Measurements from ENCODE around the gene NUDT21.
A peak's percentile ranks its signal among the peaks of the same experiment; 100 is the strongest.
"Not testable (repeated sequence)": the region's sequence is repeated elsewhere in the genome, so short reads cannot be mapped to it uniquely, and the experiment has no call there.

The NUDT21 gene

DNA sequence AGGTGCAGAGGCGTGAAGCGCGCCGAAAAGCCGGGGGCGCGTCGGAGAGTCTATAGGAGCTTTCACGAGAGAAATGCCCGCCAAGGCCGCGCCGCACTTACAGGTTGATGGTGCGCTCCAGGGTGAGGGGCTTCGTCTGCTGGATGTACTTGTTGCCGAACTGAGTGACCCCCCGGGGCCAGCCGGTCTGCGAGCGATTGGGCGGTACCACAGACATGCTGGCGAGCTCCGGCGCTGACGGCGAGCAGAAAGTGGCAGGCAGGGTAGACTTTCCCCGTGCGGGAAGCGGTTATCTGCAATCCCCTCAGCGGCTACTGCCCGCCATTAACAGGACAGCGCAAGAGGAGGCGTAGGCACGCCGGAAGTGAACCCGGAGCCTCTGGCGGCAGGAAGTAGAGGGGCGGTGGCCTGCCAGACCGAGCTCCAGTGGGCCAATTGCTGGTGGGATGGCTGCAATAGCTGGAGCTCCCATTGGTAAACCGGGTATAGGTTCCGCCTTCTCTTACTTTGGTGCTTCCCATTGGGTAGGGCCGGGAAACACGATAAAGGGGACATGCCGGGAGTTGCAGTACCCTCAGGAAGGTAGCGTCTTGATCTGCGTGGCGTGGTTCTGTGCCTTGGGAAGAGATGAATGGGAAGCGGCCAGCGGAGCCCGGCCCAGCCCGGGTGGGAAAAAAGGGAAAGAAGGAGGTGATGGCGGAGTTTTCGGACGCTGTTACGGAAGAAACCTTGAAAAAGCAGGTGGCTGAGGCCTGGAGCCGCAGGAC lies at the start of gene NUDT21, which contains the start of gene OGFOD1:
Gene NUDT21, minus strand, starts transcription at position 347 of the 767 bp plus-strand sequence. Its CDS starts 130 bp downstream, at position 217.
Gene OGFOD1, plus strand, starts transcription at position 569 of the 767 bp plus-strand sequence. Its CDS starts 59 bp downstream, at position 628.
- peak; percentile 78 to 84 for DNase-seq (ENCODE audit: low read depth in 2 of 2)

DNA sequence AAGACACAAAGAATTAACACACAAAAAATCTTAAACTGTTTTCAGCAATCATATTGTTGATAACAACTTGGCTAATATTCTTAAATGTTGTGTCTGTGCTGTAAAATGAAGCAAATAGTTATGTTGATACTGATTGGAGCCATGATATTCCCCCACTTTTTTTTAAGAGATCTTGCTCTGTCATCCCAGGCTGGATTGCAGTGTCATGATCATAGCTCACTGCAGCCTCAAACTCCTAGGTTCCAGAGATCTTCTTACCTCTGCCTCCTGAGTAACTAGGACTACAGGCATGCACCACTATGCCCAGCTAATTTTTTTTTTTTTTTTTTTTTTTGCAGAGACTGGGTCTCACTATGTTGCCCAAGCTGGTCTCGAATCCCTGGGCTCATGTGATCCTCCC lies 42.7 kb upstream of the NUDT21 start:
- no peak for DNase-seq (ENCODE audit: low read depth in 2 of 2)

DNA sequence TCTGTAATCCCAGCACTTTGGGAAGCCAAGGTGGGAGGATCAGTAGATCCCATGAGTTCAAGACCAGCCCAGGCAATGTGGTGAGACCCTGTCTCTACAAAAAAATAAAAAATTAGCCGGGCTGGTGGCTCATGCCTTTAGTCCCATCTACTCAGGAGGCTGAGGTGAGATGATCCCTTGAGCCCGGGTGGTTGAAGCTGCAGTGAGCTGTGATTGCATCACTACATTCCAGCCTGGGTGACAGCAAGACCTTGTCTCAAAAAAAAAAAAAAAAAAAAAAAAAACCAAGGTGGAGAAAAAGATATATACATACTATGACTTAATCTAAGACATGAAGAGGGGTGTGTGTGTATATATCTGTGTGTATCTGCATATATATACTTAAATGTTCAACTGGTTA lies 42.0 kb upstream of the NUDT21 start:
- no peak for DNase-seq (ENCODE audit: low read depth in 2 of 2)

DNA sequence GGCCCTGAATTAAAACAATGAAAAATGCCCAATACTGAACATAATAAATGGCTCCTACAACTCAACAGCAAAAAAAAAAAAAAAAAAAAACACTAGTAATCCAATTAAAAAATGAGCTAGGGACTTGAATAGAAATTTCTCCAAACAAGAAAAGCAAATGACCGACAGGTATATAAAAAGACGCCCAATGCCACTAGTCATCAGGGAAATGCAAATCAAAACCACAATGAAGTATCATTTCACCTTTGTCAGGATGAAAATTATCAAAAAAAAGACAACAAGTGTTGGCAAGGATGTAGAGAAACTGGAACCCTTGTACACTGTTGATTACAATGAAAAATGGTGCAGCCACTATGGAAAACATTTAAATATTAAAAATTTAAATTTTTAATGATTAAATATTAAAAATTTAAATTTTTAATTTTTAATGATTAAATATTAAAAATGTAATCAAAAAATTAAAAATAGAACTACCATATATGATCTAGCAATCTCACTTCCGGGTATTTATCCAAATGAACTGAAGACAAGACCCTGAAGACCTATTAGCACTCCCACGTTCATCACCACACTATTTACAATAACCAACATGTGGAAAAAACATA lies 40.6 kb upstream of the NUDT21 start:
- no peak for DNase-seq (ENCODE audit: low read depth in 2 of 2)

DNA sequence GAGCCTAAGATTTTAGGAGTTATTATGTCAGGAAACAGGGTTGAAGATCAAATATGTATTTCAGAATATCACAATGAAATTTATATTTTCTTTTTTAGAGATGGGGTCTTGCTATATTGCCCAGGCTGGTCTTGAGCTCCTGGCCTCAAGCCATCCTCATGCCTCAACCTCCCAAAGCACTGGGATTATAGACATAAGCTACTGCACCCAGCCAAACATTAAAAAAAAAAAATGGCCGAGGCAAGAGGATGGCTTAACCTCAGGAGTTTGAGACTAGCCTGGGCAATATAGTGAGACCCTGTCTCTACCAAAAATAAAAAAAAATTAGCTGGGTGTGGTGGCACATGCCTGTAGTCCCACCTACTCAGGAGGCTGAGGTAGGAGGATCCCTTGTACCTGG lies 37.7 kb upstream of the NUDT21 start:
- not testable (repeated sequence) for DNase-seq (ENCODE audit: low read depth in 2 of 2)

DNA sequence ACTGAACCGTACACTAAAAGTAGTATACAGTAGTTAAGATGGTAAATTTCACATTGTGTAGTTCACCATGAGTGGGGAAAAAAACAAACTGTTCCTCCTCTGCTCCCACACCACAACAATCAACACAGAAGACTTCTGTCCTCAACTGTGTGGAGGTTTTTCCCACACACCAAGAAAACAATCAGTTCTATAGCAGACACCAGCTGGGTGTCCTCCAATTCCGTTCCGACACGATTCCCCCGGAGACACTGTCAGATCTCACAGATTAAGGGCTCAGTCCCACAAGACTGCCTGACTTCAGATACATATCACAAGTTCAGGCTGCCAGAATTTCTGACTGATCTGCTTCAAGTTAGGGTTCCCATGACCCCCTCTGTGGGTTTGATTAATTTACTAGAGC lies 36.9 kb upstream of the NUDT21 start:
- DNase-seq (ENCODE audit: low read depth in 2 of 2): no peak

DNA sequence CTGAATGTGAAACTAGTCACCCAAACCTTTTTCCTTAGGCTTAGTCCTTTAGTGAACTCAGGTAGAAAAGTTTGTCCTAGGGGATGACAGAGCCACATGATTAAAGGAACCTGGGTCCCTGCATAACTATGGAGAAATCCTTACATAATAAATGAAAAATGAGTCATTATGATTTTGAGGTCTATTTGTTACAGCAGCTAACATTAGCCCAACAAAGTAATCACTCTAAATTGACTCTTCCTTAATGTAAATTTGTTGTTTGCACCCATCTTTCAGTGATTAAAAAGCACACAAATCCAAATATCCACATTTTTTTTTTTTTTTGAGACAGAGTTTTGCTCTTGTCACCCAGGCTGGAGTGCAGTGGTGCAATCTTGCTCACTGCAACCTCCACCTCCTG lies 32.3 kb upstream of the NUDT21 start:
- DNase-seq (ENCODE audit: low read depth in 2 of 2): no peak

DNA sequence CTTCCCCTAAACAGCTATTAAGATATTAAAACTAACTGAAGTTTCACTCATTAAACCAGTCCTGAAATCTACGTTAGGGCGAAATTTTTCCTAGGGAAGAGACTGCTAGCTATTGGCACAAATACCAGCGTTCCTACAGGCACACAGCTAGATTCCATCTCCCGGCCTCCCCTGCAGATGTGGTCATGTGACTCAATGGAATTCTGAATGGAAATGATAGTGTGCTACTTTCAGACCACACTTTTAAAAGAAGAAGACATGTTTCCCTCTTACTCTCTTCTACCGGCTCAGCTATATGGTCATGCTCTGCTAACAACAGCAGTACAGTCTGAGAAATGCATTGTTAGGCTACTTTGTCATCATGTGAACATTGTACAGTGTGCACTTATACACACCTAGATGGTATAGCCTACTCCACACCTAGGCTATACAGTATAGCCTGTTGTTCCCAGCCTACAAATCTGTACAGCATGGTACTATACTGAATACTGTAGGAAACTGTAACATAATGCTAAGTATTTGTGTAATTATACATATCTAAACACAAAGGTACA lies 31.6 kb upstream of the NUDT21 start:
- DNase-seq (ENCODE audit: low read depth in 2 of 2): no peak

DNA sequence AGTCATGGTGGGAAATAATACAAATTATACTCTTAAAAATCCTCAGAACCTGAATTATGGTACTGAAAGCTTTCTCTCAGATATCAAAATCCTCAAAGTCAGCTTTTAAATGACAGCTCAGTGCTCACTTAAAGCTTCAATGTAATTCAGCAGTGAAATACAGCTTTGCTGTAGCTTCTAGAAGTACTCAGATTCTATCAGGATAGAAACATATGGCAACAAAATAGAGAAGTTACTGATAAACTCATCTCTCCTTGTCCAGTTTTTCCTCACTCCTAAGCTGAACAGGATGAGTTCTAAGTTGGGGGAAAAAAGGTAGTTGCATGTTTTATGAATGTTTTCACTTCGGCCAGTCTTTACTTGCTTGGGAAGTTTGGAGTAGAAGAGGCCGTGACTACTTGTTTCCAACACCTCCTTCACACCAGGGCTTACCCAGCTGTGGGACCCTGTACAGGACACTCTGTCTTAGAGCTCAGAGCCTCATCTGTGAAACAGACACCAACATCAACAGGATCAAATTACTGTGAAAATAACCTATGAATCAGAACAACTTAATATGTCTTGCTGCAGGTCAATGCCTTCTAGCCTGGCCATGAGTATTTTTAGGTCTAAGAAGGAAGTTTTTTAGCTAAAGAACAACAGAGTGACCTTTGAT lies 30.5 kb upstream of the NUDT21 start:
- DNase-seq (ENCODE audit: low read depth in 2 of 2): no peak

DNA sequence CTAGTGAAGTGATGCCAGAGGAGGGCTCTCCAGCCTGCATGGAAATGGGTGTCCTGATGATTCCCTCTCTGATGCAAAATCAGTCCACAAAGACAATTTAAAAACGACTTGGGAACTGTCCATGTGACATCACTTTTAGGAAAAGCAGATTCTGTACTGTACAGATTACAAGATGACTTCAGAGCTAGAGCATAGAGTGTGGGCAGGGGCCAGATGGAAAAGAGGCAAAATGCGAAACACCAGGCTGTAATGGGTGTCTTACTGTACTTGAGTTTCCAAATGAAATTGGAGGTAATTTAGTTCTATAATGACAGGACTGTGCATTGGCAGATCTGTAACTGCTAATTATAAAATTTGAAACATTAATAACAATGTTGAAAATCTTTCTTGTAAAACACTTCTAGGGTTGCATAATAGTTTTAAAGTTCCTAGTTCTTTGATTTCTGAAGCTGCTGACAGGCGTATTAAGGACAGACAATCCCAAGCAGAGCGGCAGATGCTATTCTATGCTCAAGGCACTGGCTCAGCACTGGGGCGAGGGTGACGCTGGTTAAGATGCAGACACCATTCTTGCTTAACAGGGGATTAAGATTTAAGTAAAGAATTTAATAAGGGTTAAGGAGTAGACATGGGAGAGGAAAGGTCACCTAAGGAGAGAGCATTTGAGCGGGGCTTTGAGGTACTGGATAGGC lies 29.8 kb upstream of the NUDT21 start:
- no peak for DNase-seq (ENCODE audit: low read depth in 2 of 2)

DNA sequence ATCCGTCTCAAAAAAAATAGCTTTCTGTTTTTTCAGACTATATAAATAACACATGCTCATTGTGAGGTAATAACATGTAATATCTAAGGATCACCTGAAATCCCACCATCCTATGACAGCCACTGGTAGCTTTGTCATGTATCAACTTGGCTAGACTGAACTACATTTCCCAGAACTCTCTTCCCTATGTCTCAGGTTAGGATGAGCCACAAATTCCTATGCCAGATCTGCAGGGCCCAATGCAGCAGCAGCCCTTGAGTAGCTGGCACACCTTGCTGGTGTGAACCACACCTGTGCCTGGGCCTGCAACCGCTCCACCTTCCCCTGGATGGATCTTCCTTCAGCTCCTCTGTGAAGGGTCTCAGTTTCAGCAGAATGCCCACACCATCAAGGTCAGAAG lies 28.3 kb upstream of the NUDT21 start:
- DNase-seq (ENCODE audit: low read depth in 2 of 2): no peak

DNA sequence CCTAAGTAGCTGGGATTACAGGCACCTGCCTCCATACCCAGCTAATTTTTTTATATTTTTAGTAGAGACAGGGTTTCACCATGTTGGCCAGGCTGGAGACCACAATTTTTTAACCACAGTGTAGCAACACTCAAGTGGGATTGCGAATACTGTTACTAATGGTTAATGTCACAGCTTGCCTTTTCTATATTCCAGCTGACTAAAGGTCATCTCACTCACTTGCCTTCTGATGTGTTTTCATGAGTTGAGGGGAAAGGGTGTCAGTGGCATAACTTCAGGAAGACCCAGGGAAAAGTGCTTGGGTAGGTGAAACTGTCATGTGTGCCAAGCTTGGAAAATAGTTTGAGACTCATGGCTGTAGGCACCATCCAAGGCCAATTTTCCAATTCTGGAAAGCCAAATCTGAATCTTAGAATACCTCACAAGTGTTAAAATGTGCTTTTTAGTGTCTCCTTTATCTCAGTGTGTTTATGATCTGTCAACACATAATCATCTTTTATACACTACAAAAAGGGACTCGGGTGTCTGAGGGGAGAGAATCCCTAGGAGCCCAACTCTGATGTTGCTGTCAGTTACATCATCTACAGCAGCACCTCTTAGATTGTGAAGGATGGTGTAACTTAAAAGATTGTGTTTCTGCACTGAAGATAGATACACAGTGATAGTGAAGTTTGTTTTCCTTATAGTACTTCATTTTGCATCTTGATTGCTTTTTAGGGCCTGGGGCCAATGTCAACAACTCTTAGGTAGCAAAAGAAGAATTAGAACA lies 27.3 kb upstream of the NUDT21 start:
- DNase-seq (ENCODE audit: low read depth in 2 of 2): no peak

DNA sequence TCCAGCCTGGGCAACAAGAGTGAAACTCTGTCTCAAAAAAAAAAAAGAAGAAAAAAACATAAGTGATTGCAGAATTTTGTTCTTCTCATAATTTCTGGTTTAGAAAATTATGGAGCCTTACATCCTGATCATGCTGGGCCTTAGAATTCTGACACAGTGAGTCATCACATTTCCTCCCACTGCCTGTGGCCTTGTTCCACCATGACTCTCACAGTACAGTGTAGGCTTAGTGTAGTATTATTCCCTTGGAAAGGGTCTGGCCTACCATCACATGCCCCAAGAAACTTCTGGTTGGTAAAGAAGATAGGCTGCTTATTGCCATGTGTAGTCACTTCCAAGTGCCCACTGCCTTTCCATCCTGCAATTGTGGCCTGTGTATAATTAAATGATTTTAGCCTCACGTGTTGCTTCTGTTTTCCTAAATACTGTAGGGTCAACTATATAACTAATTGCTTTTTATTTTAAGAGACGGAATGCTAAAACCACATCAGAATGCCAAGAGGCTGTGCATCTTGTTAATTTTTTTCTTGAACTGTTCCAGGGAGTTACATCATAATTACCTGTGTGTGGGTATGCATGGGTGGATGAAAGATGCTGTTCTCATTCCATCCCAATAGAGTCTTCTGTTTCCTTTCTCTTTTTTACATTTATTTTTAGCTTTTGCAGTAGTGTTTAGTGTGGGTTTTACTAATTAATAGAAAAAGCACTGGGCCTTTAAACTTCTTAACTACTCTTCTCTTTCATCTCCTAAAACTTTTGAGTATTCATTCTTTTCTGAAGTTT lies 26.2 kb upstream of the NUDT21 start:
- DNase-seq (ENCODE audit: low read depth in 2 of 2): no peak

DNA sequence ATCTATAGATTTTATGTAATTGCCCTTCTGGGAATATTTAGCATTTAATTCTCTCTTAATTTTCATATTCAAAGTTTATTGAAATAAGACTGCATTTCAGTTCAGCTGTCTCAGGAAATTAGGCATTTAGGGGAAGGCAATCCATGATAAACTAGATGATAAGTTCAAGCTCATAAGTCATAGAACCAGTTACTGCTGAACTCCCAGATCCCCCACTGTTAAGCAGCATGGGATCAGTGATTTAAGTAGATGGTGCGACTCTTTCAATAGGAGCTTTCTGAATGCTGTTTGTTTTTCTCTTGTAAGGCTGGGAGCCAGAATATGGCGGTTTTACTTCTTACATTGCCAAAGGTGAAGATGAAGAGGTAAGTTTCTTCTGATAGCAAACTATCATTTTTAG lies 24.1 kb upstream of the NUDT21 start:
- DNase-seq (ENCODE audit: low read depth in 2 of 2): no peak

DNA sequence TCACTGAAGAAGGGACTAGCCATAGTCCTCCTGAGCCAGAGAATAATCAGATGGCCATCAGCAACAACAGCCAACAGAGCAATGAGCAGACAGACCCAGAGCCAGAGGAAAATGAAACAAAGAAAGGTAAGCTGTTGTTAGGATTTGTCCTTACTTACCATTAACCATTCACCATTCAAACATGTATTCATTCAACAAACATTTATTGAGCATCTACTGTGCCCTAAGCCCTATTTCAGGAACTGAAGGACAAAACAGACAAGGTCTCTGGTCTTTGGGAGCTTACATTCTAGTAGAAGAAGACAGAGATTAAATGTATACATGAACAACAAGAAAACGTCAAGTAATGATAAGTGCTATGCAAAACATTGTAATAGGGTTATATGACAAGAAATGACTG lies 19.5 kb upstream of the NUDT21 start:
- DNase-seq (ENCODE audit: low read depth in 2 of 2): no peak

DNA sequence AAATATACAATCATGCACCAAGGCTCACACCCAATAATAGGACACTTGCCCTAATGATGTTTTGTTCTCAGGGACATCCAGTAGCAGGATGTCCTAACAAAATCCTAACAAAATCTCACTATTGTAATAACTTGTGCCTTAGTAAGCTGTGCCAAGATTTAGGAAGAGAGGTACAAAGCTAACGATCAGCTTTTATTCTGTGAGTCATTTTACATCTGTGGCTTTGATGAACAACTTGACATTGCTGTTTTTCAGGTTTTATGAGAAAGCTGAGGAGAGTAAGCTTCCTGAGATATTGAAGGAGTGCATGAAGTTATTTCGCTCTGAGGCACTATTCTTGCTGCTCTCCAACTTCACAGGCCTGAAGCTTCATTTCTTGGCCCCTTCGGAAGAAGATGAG lies 19.1 kb upstream of the NUDT21 start:
- DNase-seq (ENCODE audit: low read depth in 2 of 2): no peak

DNA sequence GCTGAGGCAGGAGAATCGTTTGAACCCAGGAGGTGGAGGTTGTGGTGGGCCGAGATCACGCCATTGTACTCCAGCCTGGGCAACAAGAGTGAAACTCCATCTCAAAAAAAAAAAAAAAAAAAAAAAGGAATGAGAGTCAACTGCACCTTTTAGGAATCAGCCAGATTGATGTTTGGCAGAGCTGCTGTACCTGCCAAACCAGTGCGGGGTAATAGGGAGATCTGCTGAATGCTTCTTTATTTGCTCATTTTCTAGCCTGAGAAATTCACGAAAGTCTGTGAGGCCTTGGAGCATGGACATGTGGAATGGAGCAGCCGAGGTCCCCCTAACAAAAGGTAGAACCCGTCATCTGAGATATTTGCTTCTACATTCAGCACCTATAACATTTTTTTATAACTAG lies 18.6 kb upstream of the NUDT21 start:
- DNase-seq (ENCODE audit: low read depth in 2 of 2): no peak

DNA sequence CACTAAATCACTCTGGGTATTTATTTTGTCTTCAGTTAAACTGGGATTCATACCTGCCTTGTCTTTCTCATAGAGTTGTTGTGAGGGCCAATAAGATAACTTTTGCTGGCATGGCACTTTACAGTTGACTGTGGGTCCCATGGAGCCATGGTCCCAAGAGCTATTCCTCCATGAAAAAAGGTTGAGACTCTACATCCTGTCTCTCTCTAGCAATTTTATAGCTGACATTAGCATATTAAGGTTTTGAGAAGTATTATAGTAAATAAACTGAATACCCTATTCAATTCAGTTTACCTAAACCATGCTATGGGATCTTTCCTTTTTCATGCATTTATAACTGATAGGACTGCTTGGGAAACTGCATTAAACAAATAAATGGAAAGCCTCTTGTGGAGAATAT lies 17.7 kb upstream of the NUDT21 start:
- DNase-seq (ENCODE audit: low read depth in 2 of 2): no peak

DNA sequence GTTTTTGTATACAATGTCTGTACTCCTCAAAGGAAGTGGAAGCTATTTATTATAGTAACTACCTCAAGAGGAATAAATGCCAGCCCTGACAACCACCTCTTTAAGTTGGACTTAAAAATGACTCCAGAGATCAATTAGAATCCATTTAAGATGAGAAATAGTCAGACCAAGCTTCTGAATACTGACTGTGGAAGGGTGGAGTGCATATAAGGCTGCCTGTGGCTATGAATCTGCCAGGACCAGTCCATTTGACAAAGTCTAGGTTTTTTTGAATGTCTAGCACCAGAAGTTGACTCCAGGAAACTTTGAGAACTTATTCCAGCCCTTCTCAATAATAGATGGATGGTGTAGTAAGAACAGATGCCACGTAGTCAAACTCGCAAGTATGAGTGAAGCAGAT lies 15.2 kb upstream of the NUDT21 start:
- DNase-seq (ENCODE audit: low read depth in 2 of 2): no peak

DNA sequence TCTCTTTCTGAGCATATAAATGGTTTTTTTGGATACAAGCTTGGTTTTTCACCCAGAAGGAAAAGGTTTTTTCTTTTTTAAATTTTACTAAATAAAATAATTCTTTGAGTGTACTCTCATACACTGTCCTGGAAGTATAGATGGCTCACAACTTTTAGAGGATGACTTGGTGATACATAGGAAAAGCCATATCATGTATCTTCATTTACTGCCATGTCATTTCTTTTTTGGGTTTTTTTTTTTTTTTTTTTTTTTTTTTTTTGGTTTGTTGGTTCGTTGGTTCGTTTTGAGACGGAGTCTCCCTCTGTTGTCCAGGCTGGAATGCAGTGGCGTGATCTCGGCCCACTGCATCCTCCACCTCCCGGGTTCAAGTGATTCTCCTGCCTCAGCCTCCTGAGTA lies 12.0 kb upstream of the NUDT21 start:
- no peak for DNase-seq (ENCODE audit: low read depth in 2 of 2)

Data from stimulated activated CD8-positive, alpha-beta memory T cell treated with anti-CD3 and anti-CD28 coated beads, Interleukin-2, amount 100 ng/mL, for 1 hour (primary cell).